GM21423 (cell line): ENCODE data around the gene HPN.

Experiments used
- ATAC-seq: cut with Tn5 transposase; IDR thresholded peaks from one replicate; pipeline ENCODE4 v1.9.1; 2021; ENCODE audit warnings: mild to moderate bottlenecking, moderate library complexity; ENCODE audit not compliant: unreplicated experiment

The HPN gene

GRCh38 chr19:35080613-35081170 lies 39.2 kb downstream of the HPN start:
- no peak for ATAC-seq

GRCh38 chr19:35081201-35081600 lies 39.7 kb downstream of the HPN start:
- ATAC-seq, result no peak

- ATAC-seq, result no peak
Measured at GRCh38 chr19:35083691-35084508, 42.4 kb downstream of the HPN start.

- ATAC-seq, result no peak
Measured at GRCh38 chr19:35084509-35084762, 42.9 kb downstream of the HPN start.

GRCh38 chr19:35085947-35086346 lies 44.4 kb downstream of the HPN start:
- no peak for ATAC-seq

- ATAC-seq, result no peak
Measured at GRCh38 chr19:35086455-35086854, 44.9 kb downstream of the HPN start.

GRCh38 chr19:35087393-35087792 lies 45.9 kb downstream of the HPN start:
- no peak for ATAC-seq

- ATAC-seq, result no peak
Measured at GRCh38 chr19:35088131-35088913, 46.8 kb downstream of the HPN start.

GRCh38 chr19:35089554-35089953 lies 48.0 kb downstream of the HPN start:
- no peak for ATAC-seq

GRCh38 chr19:35090160-35090505 lies 48.6 kb downstream of the HPN start:
- ATAC-seq, result no peak

GRCh38 chr19:35090506-35091214 lies 49.1 kb downstream of the HPN start:
- no peak for ATAC-seq

- no peak for ATAC-seq
Measured at GRCh38 chr19:35093430-35093829, 51.9 kb downstream of the HPN start.

GRCh38 chr19:35093941-35094647 lies 52.6 kb downstream of the HPN start:
- no peak for ATAC-seq

GRCh38 chr19:35094656-35095055 lies 53.1 kb downstream of the HPN start:
- ATAC-seq, result no peak

GRCh38 chr19:35095667-35096368 lies 54.3 kb downstream of the HPN start:
- no peak for ATAC-seq

- ATAC-seq, result no peak
Measured at GRCh38 chr19:35098413-35099049, 57.0 kb downstream of the HPN start.

GRCh38 chr19:35099155-35099896 lies 57.8 kb downstream of the HPN start:
- no peak for ATAC-seq

- ATAC-seq, result no peak
Measured at GRCh38 chr19:35099897-35100275, 58.4 kb downstream of the HPN start.
